HFF-Myc (cell line): ENCODE measurements around the gene WDR11.

ENCODE experiments used
- DNase-seq: peaks from one replicate; pipeline ENCODE4 v3.0.0-alpha.2; 2011; ENCODE audit warnings: low read depth; ENCODE audit errors: extremely low read depth
- H3K4me3 ChIP-seq: replicated peaks from 2 replicates; pipeline ENCODE4 v1.5.1; 2011; ENCODE audit warnings: low read depth, mild to moderate bottlenecking, control low read depth, low read length
- TF ChIP-seq, protein P1 (sequence below): IDR thresholded peaks from 2 replicates; pipeline ENCODE4 v1.5.1; 2012; ENCODE audit warnings: mild to moderate bottlenecking, low read depth, low read length, control low read depth; ENCODE audit errors: missing control alignments

Gene WDR11

DNA sequence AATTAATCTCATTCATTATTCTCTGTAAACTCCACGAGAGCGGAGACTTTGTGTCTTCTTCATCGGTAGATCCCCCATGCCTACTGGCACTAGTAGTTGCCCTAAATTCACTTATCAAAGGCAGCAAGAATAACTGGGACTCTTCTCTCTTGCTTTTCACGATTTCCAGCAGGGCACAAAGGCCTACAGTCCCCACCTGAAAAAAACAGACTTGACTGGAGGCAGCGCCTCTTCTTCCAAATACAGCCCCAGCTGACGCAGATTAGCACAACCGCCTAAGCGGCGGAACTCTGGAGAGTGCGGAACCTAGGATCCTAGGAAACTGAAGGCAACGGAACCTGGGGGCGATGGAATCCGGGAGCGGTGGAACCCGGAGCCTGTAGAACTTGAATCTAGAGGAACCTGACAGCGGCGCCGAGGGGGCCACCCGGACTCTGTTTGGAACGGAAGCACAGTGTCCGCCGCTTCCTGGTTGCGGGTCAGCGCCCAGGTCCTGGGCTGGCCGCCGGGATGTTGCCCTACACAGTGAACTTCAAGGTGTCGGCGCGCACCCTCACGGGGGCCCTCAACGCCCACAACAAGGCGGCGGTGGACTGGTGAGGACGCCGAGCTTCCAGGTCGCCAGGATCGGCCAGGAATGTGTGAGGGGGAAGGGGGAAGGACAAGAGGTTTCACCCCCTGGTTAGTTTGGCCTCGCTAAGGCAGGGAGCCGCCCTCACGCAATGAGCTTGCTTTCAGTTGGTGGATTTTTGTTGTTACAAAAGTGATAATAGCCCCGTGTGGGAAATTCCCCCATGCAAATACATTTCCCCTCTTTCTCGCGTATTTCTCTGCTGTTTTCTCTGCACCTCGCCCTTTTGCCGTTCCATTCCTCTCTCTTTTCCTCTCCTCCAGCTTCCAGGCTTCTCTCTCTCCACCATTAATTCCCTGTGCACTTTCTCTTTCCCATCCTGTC, at the start of gene WDR11:
TSS of gene WDR11 (plus strand) at position 452 of the 955 bp plus-strand sequence. CDS start at position 511, 59 bp downstream.
- peak within 1 kb of the TSS; percentile 91 for H3K4me3 ChIP-seq
- peak; percentile 77 for DNase-seq
- TF ChIP-seq, protein P1, sequence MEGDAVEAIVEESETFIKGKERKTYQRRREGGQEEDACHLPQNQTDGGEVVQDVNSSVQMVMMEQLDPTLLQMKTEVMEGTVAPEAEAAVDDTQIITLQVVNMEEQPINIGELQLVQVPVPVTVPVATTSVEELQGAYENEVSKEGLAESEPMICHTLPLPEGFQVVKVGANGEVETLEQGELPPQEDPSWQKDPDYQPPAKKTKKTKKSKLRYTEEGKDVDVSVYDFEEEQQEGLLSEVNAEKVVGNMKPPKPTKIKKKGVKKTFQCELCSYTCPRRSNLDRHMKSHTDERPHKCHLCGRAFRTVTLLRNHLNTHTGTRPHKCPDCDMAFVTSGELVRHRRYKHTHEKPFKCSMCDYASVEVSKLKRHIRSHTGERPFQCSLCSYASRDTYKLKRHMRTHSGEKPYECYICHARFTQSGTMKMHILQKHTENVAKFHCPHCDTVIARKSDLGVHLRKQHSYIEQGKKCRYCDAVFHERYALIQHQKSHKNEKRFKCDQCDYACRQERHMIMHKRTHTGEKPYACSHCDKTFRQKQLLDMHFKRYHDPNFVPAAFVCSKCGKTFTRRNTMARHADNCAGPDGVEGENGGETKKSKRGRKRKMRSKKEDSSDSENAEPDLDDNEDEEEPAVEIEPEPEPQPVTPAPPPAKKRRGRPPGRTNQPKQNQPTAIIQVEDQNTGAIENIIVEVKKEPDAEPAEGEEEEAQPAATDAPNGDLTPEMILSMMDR, result no peak

GRCh38 chr10:120802935-120803334, 48.2 kb upstream of the WDR11 start:
- TF ChIP-seq, protein P1, result no peak
- no peak overlapping the region for H3K4me3 ChIP-seq
- DNase-seq, result no peak

GRCh38 chr10:120803972-120804371, 47.2 kb upstream of the WDR11 start:
- TF ChIP-seq, protein P1, result no peak
- no peak for DNase-seq
- no peak overlapping the region for H3K4me3 ChIP-seq

GRCh38 chr10:120805014-120805812, 45.9 kb upstream of the WDR11 start:
- H3K4me3 ChIP-seq, result no peak overlapping the region
- TF ChIP-seq, protein P1, result no peak
- DNase-seq, result no peak

- TF ChIP-seq, protein P1, result no peak
- H3K4me3 ChIP-seq, result no peak overlapping the region
- DNase-seq, result no peak
Observed at GRCh38 chr10:120806081-120806480, 45.1 kb upstream of the WDR11 start.

DNA sequence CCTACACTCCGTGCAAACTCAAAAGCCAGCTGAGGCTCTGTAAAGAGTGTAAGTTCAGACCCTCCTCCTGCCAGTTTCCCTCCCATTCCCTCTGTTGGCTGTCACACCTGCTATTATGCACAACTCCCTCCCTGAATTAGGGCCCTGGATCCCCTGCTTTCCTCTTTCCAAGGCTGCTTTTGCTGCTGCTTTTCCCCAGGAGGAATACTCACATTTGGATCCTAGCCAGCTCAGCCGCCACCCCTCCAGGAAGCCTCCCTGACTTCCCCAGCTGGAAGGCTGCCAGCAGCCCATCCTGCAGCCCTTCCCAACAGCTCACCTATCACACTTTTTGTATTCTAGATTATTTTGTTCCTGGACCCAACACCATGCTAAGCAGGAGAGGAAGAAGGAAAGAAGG, 40.9 kb upstream of the WDR11 start:
- H3K4me3 ChIP-seq, result no peak overlapping the region
- TF ChIP-seq, protein P1, result no peak
- DNase-seq, result no peak
